HepG2 (cell line): Measurements from ENCODE around the gene SRPRA. TPM values are rescaled to one million over a fixed set of nuclear protein-coding genes. Genes with fewer than 3 reads are reported as not detected.

Experiments used
- ATAC-seq: fragments of 200-7000 bp; cut with Tn5 transposase; 3 replicates; pipeline ENCODE4 v1.9.1; 2020; ENCODE audit warnings: mild to moderate bottlenecking, moderate library complexity
- BruUV-seq: library from RNA; stranded (reverse); fragments of 400-500 nt; replicated peaks from 2 replicates; lab custom pipeline; 2021; lab: Mats Ljungman, UMichigan
- CTCF ChIA-PET: fragments of 300-600 bp; formaldehyde crosslinking; extraction: SDS; loops from one replicate; lab custom pipeline; 2021; ENCODE audit warnings: low total read pairs, inconsistent platforms, low intra/inter-chr PET ratio; lab: Yijun Ruan, JAX
- POLR2A ChIA-PET: fragments of 350-600 bp; sonication (Branson Sonifier 250); formaldehyde crosslinking; loops from one replicate; lab custom pipeline; 2020; ENCODE audit warnings: antibody characterized with exemption, inconsistent platforms; lab: Yijun Ruan, JAX
- DNase-seq: peaks from one replicate; pipeline ENCODE4 v3.0.0-alpha.2; 2015; ENCODE audit warnings: low spot score
- FAIRE-seq: peaks from 3 replicates; lab custom pipeline; 2011; peaks lifted over from hg19 to GRCh38; lab: Jason Lieb, UNC
- H2AFZ ChIP-seq: one replicate; pipeline ENCODE4 v1.6.1; 2011; ENCODE audit warnings: low read length, inconsistent platforms
- H3K27ac ChIP-seq: fragments of 300-600 bp; 3 replicates; pipeline ENCODE4 v1.8.0; 2011; ENCODE audit warnings: mixed run types, mild to moderate bottlenecking, mixed read lengths, low read length, inconsistent platforms; ENCODE audit not compliant: insufficient read depth; ENCODE audit errors: extremely low read length
- H3K27me3 ChIP-seq, 2 experiments: fragments of 200-600 bp in 1 of 2; 2 replicates in 1 of 2; 3 replicates in 1 of 2; pipeline versions ENCODE4 v1.6.0 to v1.8.0; 2011; ENCODE audit warnings: low read length in 2 of 2, mild to moderate bottlenecking in 2 of 2, moderate library complexity in 2 of 2, inconsistent platforms in 1 of 2; ENCODE audit not compliant: insufficient read depth in 2 of 2, control insufficient read depth in 1 of 2
- H3K36me3 ChIP-seq, 2 experiments: fragments of 200-600 bp in 1 of 2; replicated peaks in 1 of 2; 2 replicates in 1 of 2; 3 replicates in 1 of 2; pipeline versions ENCODE4 v1.5.1 to v1.8.0; 2011; ENCODE audit warnings: low read length in 2 of 2, inconsistent platforms in 1 of 2; ENCODE audit not compliant: insufficient read depth in 2 of 2, control insufficient read depth in 1 of 2
- H3K4me1 ChIP-seq: 2 replicates; pipeline ENCODE4 v1.5.1; 2012; ENCODE audit warnings: low read length, inconsistent platforms; ENCODE audit not compliant: insufficient read depth
- H3K4me2 ChIP-seq: 2 replicates; pipeline ENCODE4 v1.6.0; 2011; ENCODE audit warnings: low read depth, low read length, inconsistent platforms
- H3K4me3 ChIP-seq, 3 experiments: fragments of 200-600 bp in 1 of 3; sonication (generic), shearing (Covaris generic) in 1 of 3; replicated peaks in 1 of 3; 2 replicates each; pipeline ENCODE4 v1.5.1; 2011 to 2016; ENCODE audit warnings: low read length in 3 of 3, inconsistent platforms in 2 of 3, low read depth in 2 of 3, mild to moderate bottlenecking in 2 of 3, control low read depth in 1 of 3, mixed read lengths in 1 of 3; ENCODE audit not compliant: insufficient read depth in 1 of 3
- H3K79me2 ChIP-seq: one replicate; pipeline ENCODE4 v1.6.1; 2011; ENCODE audit warnings: low read length, inconsistent platforms; ENCODE audit not compliant: insufficient read depth
- H3K9ac ChIP-seq: 2 replicates; pipeline ENCODE4 v1.6.0; 2011; ENCODE audit warnings: mild to moderate bottlenecking, low read depth, low read length, inconsistent platforms; ENCODE audit not compliant: insufficient read depth
- H3K9me3 ChIP-seq: 2 replicates; pipeline ENCODE4 v1.5.1; 2012; ENCODE audit warnings: mild to moderate bottlenecking, low read length
- H4K20me1 ChIP-seq: 2 replicates; pipeline ENCODE4 v1.6.0; 2011; ENCODE audit warnings: inconsistent platforms, mild to moderate bottlenecking, low read length, moderate library complexity; ENCODE audit not compliant: insufficient read depth
- NR2F6 ChIP-seq, 2 experiments: IDR thresholded peaks; 2 replicates each; pipeline ENCODE4 v1.6.1; 2016; ENCODE audit warnings: antibody characterized with exemption in 1 of 2, mild to moderate bottlenecking in 1 of 2
- TOPORS ChIP-seq: sonication (generic); formaldehyde crosslinking; IDR thresholded peaks from 2 replicates; pipeline ENCODE4 v1.8.0; 2023; ENCODE audit warnings: mild to moderate bottlenecking, missing genetic modification reagents
- ZMYM2 ChIP-seq: sonication (generic); formaldehyde crosslinking; IDR thresholded peaks from 2 replicates; pipeline ENCODE4 v1.8.0; 2022; ENCODE audit warnings: mild to moderate bottlenecking, missing genetic modification reagents
- ZNF562 ChIP-seq: sonication (generic); formaldehyde crosslinking; IDR thresholded peaks from 2 replicates; pipeline ENCODE4 v1.8.0; 2022; ENCODE audit warnings: missing genetic modification reagents, borderline replicate concordance
- ZNF577 ChIP-seq: sonication (generic); formaldehyde crosslinking; IDR thresholded peaks from 2 replicates; pipeline ENCODE4 v1.4.0; 2020; ENCODE audit warnings: mild to moderate bottlenecking, low read depth, missing genetic modification reagents, borderline replicate concordance
- WGBS: methylation state at CpG from one replicate; pipeline ENCODE4 v1.1.6; 2017; ENCODE audit warnings: low lambda C conversion rate; 5-methylcytosine and 5-hydroxymethylcytosine counted together
- in situ Hi-C: cut with HindIII; loops from 2 replicates; pipeline ENCODE4 v1.10.0; 2017; ENCODE audit warnings: low pct_unique_long_range_greater_than_20kb; ENCODE audit not compliant: extremely low pct_ligation_motif_present
- intact Hi-C: fragments of 100-400 bp; cut with micrococcal nuclease; formaldehyde crosslinking; loops from one replicate; pipeline ENCODE4 v1.10.0; 2022; ENCODE audit not compliant: unreplicated experiment
- polyA plus RNA-seq, 8 experiments: library from polyadenylated mRNA; depleted of rRNA in 3 of 8; stranded (reverse) in 7 of 8; unstranded in 1 of 8; fragments of >200 nt; fragmentation: Illumina TruSeq in 4 of 8; extraction: Trizol in 4 of 8; gene quantifications; 2 replicates each; pipeline versions ENCODE4 v1.2.1 to v1.2.3, GENCODE V29; 2011 to 2016; ENCODE audit warnings: low read depth in 4 of 8, missing spikeins in 1 of 8, mixed read lengths in 1 of 8; ENCODE audit not compliant: insufficient read depth in 1 of 8
- total RNA-seq, 5 experiments: library from RNA; depleted of rRNA; stranded (reverse); fragments of >200 nt; fragmentation: Illumina TruSeq; extraction: Trizol; gene quantifications; 2 replicates each; pipeline ENCODE4 v1.2.3, GENCODE V29; 2016; ENCODE audit warnings: low read depth in 1 of 5
- TF ChIP-seq, protein P1 (sequence below): sonication (generic); formaldehyde crosslinking; IDR thresholded peaks from 2 replicates; pipeline ENCODE4 v1.4.0; 2020; ENCODE audit warnings: mild to moderate bottlenecking, missing genetic modification reagents
- TF ChIP-seq, protein P2 (sequence below): sonication (generic); formaldehyde crosslinking; IDR thresholded peaks from 2 replicates; pipeline ENCODE4 v1.5.0; 2020; ENCODE audit warnings: mild to moderate bottlenecking, missing genetic modification reagents, moderate library complexity

Gene SRPRA
- total and polyA plus RNA-seq, 2 of the 13 experiments (the other 11 are each of a cell fraction or from before 2014, with no cell fraction given), result 27.7 to 64.6 TPM

DNA sequence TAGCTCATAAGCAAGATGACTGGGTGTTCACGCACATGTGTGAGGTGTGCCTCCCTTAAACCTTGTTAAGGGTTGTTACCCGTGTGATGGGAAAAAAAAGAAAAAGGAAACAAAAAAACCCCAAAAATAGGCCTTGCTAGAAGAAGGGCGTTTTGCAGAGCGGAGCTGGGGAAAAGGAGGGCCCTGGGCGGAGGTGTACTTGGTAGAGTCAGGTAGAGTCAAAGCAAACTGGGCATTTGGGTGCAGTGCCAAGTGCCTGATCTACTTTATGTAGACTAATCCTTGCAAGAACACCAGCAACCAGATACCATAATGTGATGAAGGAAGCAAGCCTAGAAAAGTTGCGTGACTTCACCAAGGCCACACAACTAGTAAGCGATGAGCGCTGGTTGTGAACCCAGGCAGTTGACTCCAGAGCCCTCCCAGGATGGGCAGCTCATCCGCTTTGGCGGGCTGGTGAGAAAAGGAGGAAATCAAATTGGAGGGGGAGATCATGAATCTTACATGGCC, 13.0 kb upstream of the SRPRA start:
- peak overlapping the region; percentile 90 for H3K9ac ChIP-seq
- peak overlapping the region; percentile 96 for H3K4me2 ChIP-seq
- H3K4me3 ChIP-seq, result peak overlapping the region; percentile 87 to 96 (median 95); a peak in 4 of 6 replicates
- ChIA-PET CTCF (no interaction called here), POLR2A (interaction anchor here (0.7 to 1.7 kb wide), 4 partner anchors 10 to 135 kb away, joined by 3 to 19 read pairs (median 6); partner anchors contain the start of genes DCPS, FOXRED1 and SRPRA)
- 93% methylated on average over 10 of the region's 10 CpGs for WGBS
- no peak for DNase-seq
- ATAC-seq, result no peak
- no peaks in the 10 kb centered on the region for H4K20me1 ChIP-seq
- peaks cover 10% of the 10 kb centered on the region for H3K79me2 ChIP-seq
- peaks cover 50% of the 10 kb centered on the region for H3K4me1 ChIP-seq
- intact Hi-C loops, result loop anchor here (2.0 kb wide), 1 partner anchor 13 kb away; the partner anchor contains the start of genes FOXRED1 and SRPRA
- H3K9me3 ChIP-seq, result no peaks in the 10 kb centered on the region
- peaks cover under 1 to 5% of the 10 kb centered on the region in 2 experiments; a peak in 3 of 5 replicates for H3K36me3 ChIP-seq
- no peak overlapping the region for H3K27ac ChIP-seq
- in situ Hi-C loops, result no loop called here
- no TSS peak for BruUV-seq
- TF ChIP-seq, protein P1, sequence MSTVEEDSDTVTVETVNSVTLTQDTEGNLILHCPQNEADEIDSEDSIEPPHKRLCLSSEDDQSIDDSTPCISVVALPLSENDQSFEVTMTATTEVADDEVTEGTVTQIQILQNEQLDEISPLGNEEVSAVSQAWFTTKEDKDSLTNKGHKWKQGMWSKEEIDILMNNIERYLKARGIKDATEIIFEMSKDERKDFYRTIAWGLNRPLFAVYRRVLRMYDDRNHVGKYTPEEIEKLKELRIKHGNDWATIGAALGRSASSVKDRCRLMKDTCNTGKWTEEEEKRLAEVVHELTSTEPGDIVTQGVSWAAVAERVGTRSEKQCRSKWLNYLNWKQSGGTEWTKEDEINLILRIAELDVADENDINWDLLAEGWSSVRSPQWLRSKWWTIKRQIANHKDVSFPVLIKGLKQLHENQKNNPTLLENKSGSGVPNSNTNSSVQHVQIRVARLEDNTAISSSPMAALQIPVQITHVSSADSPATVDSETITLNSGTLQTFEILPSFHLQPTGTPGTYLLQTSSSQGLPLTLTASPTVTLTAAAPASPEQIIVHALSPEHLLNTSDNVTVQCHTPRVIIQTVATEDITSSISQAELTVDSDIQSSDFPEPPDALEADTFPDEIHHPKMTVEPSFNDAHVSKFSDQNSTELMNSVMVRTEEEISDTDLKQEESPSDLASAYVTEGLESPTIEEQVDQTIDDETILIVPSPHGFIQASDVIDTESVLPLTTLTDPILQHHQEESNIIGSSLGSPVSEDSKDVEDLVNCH (CRISPR knock-in tag), result no peak
- no peaks in the 10 kb centered on the region for H3K27me3 ChIP-seq
- no peak for FAIRE-seq
- no peak overlapping the region for H2AFZ ChIP-seq

DNA sequence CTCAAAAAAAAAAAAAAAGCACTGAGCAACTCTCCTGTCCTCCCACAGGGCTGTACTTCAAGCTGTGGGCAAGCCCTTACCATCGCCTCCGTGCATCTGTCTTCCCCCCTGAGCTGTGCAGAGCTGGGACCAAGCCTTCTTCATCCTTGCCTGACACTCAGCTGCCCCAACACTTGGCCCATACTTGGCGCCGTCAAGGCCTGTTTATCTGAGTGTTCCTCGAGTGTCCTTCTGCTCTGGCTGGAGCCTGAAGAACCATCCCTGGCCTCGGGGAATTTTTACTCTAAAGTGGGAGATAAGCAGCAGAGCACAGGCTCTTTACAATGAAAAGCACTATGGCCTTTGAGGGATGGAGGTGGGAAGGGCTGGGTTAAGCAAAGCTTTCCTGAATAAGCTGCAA, 12.6 kb upstream of the SRPRA start:
- Histone ChIP-seq H3K4me3 (no peak overlapping the region), H4K20me1 (no peaks in the 10 kb centered on the region), H3K4me2 (no peak overlapping the region), H3K79me2 (peaks cover 10% of the 10 kb centered on the region), H3K9ac (no peak overlapping the region), H3K9me3 (no peaks in the 10 kb centered on the region), H3K27me3 (no peaks in the 10 kb centered on the region), H3K27ac (no peak overlapping the region)
- 85% methylated on average over 6 of the region's 6 CpGs for WGBS
- intact Hi-C loops, result no loop called here
- ChIA-PET POLR2A (interaction anchor here (0.7 to 1.7 kb wide), 2 partner anchors 12 to 134 kb away, joined by 3 to 19 read pairs; partner anchors contain the start of genes FOXRED1 and SRPRA), CTCF (no interaction called here)
- no peak for FAIRE-seq
- BruUV-seq, result no TSS peak
- TF ChIP-seq, protein P2, sequence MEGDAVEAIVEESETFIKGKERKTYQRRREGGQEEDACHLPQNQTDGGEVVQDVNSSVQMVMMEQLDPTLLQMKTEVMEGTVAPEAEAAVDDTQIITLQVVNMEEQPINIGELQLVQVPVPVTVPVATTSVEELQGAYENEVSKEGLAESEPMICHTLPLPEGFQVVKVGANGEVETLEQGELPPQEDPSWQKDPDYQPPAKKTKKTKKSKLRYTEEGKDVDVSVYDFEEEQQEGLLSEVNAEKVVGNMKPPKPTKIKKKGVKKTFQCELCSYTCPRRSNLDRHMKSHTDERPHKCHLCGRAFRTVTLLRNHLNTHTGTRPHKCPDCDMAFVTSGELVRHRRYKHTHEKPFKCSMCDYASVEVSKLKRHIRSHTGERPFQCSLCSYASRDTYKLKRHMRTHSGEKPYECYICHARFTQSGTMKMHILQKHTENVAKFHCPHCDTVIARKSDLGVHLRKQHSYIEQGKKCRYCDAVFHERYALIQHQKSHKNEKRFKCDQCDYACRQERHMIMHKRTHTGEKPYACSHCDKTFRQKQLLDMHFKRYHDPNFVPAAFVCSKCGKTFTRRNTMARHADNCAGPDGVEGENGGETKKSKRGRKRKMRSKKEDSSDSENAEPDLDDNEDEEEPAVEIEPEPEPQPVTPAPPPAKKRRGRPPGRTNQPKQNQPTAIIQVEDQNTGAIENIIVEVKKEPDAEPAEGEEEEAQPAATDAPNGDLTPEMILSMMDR (CRISPR knock-in tag), result no peak
- TF ChIP-seq NR2F6 (IDR thresholded peaks at IDR 0.05) (no peak), NR2F6 (CRISPR knock-in tag; IDR thresholded peaks at IDR 0.05) (no peak), ZNF562 (CRISPR knock-in tag) (no peak), ZMYM2 (CRISPR knock-in tag) (no peak), ZNF577 (CRISPR knock-in tag) (no peak), TOPORS (no peak)
- TF ChIP-seq, all 625 proteins: peak for 0
- no peak for DNase-seq
- H3K36me3 ChIP-seq, result peaks cover 0 to 5% of the 10 kb centered on the region in 2 experiments; a peak in 3 of 5 replicates
- H2AFZ ChIP-seq, result no peak overlapping the region
- H3K4me1 ChIP-seq, result peaks cover 55% of the 10 kb centered on the region
- in situ Hi-C loops, result no loop called here
- ATAC-seq, result no peak
